ENCODE measurements around the gene SELL.

Gene SELL

DNA sequence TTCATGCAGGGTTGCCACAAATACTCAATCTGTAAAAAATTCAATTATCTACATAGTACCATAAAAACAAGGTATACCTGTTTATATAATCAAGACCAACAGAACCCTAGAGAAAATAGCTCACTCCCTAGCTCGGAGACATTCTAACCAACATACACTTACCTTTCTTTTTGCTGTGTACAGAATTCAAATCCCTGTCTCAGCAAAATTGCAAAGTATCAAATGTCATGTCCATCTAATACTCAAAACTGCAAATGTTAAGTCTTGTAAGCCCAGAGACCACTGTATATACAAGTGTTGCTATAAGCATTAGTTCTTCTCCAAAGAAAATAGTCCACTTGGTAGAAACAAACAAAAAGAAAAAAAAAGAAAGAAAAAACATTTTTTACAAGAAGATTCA lies 38.6 kb upstream of the SELL start:
- H2AFZ ChIP-seq (ENCODE audit: low read depth, low read length, severe bottlenecking): no peak overlapping the region
- no peaks in the 10 kb centered on the region for H3K9me2 ChIP-seq (replicated peaks; ENCODE audit: insufficient read depth, low read length)
- H3K4me2 ChIP-seq (ENCODE audit: low read depth, low read length, poor library complexity, severe bottlenecking): no peak overlapping the region
- no peaks in the 10 kb centered on the region for H3F3A ChIP-seq (ENCODE audit: insufficient read depth)
- H3K9me3 ChIP-seq (ENCODE audit: insufficient read depth, low read length): no peaks in the 10 kb centered on the region
- H3K79me2 ChIP-seq (ENCODE audit: insufficient read depth, low read length): no peaks in the 10 kb centered on the region
- no peak overlapping the region for H3K4me3 ChIP-seq (ENCODE audit: insufficient read depth, low read length, poor library complexity, severe bottlenecking)
- no peaks in the 10 kb centered on the region for H3K27me3 ChIP-seq (ENCODE audit: low read length)
- no peak overlapping the region for H3K9ac ChIP-seq (ENCODE audit: low read length)
- no peak overlapping the region for H3K27ac ChIP-seq (ENCODE audit: low read depth, low read length)
- no peak for TF ChIP-seq EZH2phosphoT487 (conservative IDR thresholded peaks at IDR 0.05; ENCODE audit: low read length)
- TF ChIP-seq, protein P1, sequence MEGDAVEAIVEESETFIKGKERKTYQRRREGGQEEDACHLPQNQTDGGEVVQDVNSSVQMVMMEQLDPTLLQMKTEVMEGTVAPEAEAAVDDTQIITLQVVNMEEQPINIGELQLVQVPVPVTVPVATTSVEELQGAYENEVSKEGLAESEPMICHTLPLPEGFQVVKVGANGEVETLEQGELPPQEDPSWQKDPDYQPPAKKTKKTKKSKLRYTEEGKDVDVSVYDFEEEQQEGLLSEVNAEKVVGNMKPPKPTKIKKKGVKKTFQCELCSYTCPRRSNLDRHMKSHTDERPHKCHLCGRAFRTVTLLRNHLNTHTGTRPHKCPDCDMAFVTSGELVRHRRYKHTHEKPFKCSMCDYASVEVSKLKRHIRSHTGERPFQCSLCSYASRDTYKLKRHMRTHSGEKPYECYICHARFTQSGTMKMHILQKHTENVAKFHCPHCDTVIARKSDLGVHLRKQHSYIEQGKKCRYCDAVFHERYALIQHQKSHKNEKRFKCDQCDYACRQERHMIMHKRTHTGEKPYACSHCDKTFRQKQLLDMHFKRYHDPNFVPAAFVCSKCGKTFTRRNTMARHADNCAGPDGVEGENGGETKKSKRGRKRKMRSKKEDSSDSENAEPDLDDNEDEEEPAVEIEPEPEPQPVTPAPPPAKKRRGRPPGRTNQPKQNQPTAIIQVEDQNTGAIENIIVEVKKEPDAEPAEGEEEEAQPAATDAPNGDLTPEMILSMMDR (IDR thresholded peaks at IDR 0.05; ENCODE audit: insufficient read depth, low read length, poor library complexity, severe bottlenecking): no peak
- no peaks in the 10 kb centered on the region for H4K20me1 ChIP-seq (ENCODE audit: low read depth, low read length)
- H3K36me3 ChIP-seq (ENCODE audit: low read length): no peaks in the 10 kb centered on the region

DNA sequence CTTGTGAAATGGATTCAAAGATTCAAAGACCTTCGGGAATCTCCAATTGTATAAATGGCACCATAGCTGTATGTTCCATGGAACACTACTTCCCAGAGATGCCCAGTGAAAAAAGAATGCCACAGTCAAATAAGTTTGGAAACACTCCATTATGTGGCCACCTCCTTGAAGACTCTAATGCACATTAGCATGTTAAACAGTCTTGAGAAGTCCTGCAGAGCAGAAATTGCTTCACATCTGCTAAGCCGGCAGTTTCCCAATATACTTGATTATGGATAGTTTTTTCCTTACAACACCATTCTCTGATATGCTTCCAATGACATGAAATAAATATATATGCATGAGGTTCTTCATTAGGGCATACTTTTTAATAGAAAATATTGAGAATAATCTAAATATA lies 35.1 kb upstream of the SELL start:
- Histone ChIP-seq H3K9me2 (replicated peaks; ENCODE audit: insufficient read depth, low read length) (no peaks in the 10 kb centered on the region), H3K27me3 (ENCODE audit: low read length) (no peaks in the 10 kb centered on the region; the same call in 1 of the 2 replicates), H3K4me3 (ENCODE audit: insufficient read depth, low read length, poor library complexity, severe bottlenecking) (no peak overlapping the region), H3K9me3 (ENCODE audit: insufficient read depth, low read length) (no peaks in the 10 kb centered on the region), H2AFZ (ENCODE audit: low read depth, low read length, severe bottlenecking) (no peak overlapping the region), H3K36me3 (ENCODE audit: low read length) (no peaks in the 10 kb centered on the region), H3K27ac (ENCODE audit: low read depth, low read length) (no peak overlapping the region), H3K9ac (ENCODE audit: low read length) (no peak overlapping the region), H3F3A (ENCODE audit: insufficient read depth) (no peaks in the 10 kb centered on the region), H3K4me2 (ENCODE audit: low read depth, low read length, poor library complexity, severe bottlenecking) (no peak overlapping the region), H3K79me2 (ENCODE audit: insufficient read depth, low read length) (no peaks in the 10 kb centered on the region), H4K20me1 (ENCODE audit: low read depth, low read length) (no peaks in the 10 kb centered on the region)
- TF ChIP-seq EZH2phosphoT487 (conservative IDR thresholded peaks at IDR 0.05; ENCODE audit: low read length): no peak
- TF ChIP-seq, protein P1 (IDR thresholded peaks at IDR 0.05; ENCODE audit: insufficient read depth, low read length, poor library complexity, severe bottlenecking): no peak

DNA sequence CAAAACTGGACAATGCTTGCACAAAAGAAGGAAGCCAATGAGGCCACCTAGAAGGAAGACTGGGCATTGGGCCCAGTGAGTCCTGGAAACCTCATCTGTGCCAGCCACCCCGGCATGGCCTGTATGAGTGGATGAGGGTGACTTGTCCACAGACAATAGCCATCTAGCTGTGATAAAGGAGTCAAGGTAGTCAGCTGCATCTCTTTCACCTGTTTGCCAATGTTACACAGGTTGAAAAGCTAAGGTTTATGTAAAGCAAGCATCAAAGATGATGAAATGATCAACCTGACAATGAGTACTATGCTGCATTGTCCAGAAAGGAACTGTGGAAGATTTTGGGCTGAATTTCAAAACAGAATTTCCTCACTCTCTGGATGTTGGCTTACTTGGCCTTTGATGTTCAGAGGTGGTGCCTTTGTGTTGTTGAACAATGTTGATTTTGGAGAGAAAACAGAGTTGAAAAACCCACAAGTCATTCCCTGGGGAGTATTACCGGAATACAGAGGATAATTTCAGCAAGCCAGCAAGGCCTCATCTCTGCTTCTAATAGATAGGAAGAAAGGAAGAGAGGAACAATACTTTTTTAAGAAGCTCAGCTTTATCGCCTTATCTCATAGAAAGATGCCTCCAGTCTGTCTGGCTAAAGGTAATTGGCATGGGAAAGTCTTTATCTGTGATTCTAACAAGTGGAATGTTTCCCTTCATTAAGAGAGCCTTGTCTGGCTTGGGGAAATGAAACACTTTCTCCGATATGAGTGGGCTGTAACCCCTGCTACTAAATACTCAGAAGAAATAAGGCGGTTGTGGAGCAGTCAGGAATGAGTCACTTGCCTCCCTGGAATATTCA lies 33.8 kb upstream of the SELL start:
- Histone ChIP-seq H3K9me2 (replicated peaks; ENCODE audit: insufficient read depth, low read length) (no peaks in the 10 kb centered on the region), H3K27ac (ENCODE audit: low read depth, low read length) (no peak overlapping the region), H4K20me1 (ENCODE audit: low read depth, low read length) (no peaks in the 10 kb centered on the region), H3K36me3 (ENCODE audit: low read length) (no peaks in the 10 kb centered on the region), H3K27me3 (ENCODE audit: low read length) (no peaks in the 10 kb centered on the region; the same call in 1 of the 2 replicates), H3K4me2 (ENCODE audit: low read depth, low read length, poor library complexity, severe bottlenecking) (no peak overlapping the region), H3F3A (ENCODE audit: insufficient read depth) (no peaks in the 10 kb centered on the region), H3K4me3 (ENCODE audit: insufficient read depth, low read length, poor library complexity, severe bottlenecking) (no peak overlapping the region), H3K9me3 (ENCODE audit: insufficient read depth, low read length) (no peaks in the 10 kb centered on the region), H2AFZ (ENCODE audit: low read depth, low read length, severe bottlenecking) (no peak overlapping the region), H3K9ac (ENCODE audit: low read length) (no peak overlapping the region), H3K79me2 (ENCODE audit: insufficient read depth, low read length) (no peaks in the 10 kb centered on the region)
- TF ChIP-seq EZH2phosphoT487 (conservative IDR thresholded peaks at IDR 0.05; ENCODE audit: low read length): no peak

Measured in SU-DHL-6 (cell line).